Astrocyte (in vitro differentiated cells and primary cell): ENCODE measurements around the gene BSCL2. TPM values are rescaled to one million over a fixed set of nuclear protein-coding genes. Genes with fewer than 3 reads are reported as not detected.

Experiments used
- DNase-seq: peaks from one replicate; pipeline ENCODE4 v3.0.0-alpha.2; 2010; ENCODE audit warnings: low read depth
- FAIRE-seq: peaks from 2 replicates; lab custom pipeline; 2011; peaks lifted over from hg19 to GRCh38; lab: Jason Lieb, UNC
- H2AFZ ChIP-seq: 2 replicates; pipeline ENCODE4 v1.6.0; 2012; ENCODE audit warnings: low read depth, low read length, inconsistent platforms
- H3K27ac ChIP-seq: 2 replicates; pipeline ENCODE4 v1.5.1; 2011; ENCODE audit warnings: low read depth, low read length, inconsistent platforms
- H3K27me3 ChIP-seq: 2 replicates; pipeline ENCODE4 v1.6.0; 2011; ENCODE audit warnings: low read length, inconsistent platforms; ENCODE audit not compliant: insufficient read depth
- H3K36me3 ChIP-seq: 2 replicates; pipeline ENCODE4 v1.5.1; 2011; ENCODE audit warnings: low read length, inconsistent platforms; ENCODE audit not compliant: insufficient read depth
- H3K4me1 ChIP-seq: 2 replicates; pipeline ENCODE4 v1.5.1; 2011; ENCODE audit warnings: low read length, inconsistent platforms; ENCODE audit not compliant: insufficient read depth
- H3K4me2 ChIP-seq: 2 replicates; pipeline ENCODE4 v1.6.0; 2012; ENCODE audit warnings: low read length, inconsistent platforms
- H3K4me3 ChIP-seq: 2 replicates; pipeline ENCODE4 v1.5.1; 2011; ENCODE audit warnings: low read depth, mild to moderate bottlenecking, low read length, inconsistent platforms; ENCODE audit not compliant: insufficient read depth
- H3K79me2 ChIP-seq: 2 replicates; pipeline ENCODE4 v1.6.0; 2012; ENCODE audit warnings: mild to moderate bottlenecking, low read length, inconsistent platforms; ENCODE audit not compliant: insufficient read depth
- H3K9ac ChIP-seq: 2 replicates; pipeline ENCODE4 v1.6.0; 2012; ENCODE audit warnings: mild to moderate bottlenecking, low read length, inconsistent platforms
- H3K9me3 ChIP-seq: 2 replicates; pipeline ENCODE4 v1.5.1; 2012; ENCODE audit warnings: low read depth, mild to moderate bottlenecking, low read length, inconsistent platforms; ENCODE audit not compliant: insufficient read depth
- H4K20me1 ChIP-seq: 2 replicates; pipeline ENCODE4 v1.6.0; 2012; ENCODE audit warnings: low read length, inconsistent platforms; ENCODE audit not compliant: insufficient read depth
- H3K27ac Mint-ChIP-seq: one replicate; pipeline ENCODE4 v1.8.0; 2021; ENCODE audit warnings: mild to moderate bottlenecking, mixed read lengths; ENCODE audit not compliant: unreplicated experiment
- H3K27me3 Mint-ChIP-seq: one replicate; pipeline ENCODE4 v1.8.0; 2021; ENCODE audit warnings: low read depth, mixed read lengths; ENCODE audit not compliant: unreplicated experiment
- H3K36me3 Mint-ChIP-seq: one replicate; pipeline ENCODE4 v1.8.0; 2021; ENCODE audit warnings: low read depth, mixed read lengths; ENCODE audit not compliant: unreplicated experiment
- H3K4me1 Mint-ChIP-seq: one replicate; pipeline ENCODE4 v1.8.0; 2021; ENCODE audit warnings: low read depth, mixed read lengths; ENCODE audit not compliant: unreplicated experiment
- H3K4me3 Mint-ChIP-seq: one replicate; pipeline ENCODE4 v1.8.0; 2021; ENCODE audit warnings: mild to moderate bottlenecking, moderate library complexity, mixed read lengths; ENCODE audit not compliant: unreplicated experiment
- H3K9me3 Mint-ChIP-seq: one replicate; pipeline ENCODE4 v1.8.0; 2021; ENCODE audit warnings: mild to moderate bottlenecking, mixed read lengths; ENCODE audit not compliant: unreplicated experiment
- EZH2 ChIP-seq: IDR thresholded peaks from 2 replicates; pipeline ENCODE4 v1.6.1; 2012; ENCODE audit warnings: mild to moderate bottlenecking, low read length, inconsistent platforms; ENCODE audit not compliant: insufficient read depth
- total RNA-seq: library from RNA; stranded (reverse); gene quantifications from 2 replicates; pipeline ENCODE4 v1.2.1, GENCODE V29; 2021
- TF ChIP-seq, protein P1 (sequence below): IDR thresholded peaks from 2 replicates; pipeline ENCODE4 v1.5.1; 2011; ENCODE audit warnings: low read depth, mild to moderate bottlenecking, inconsistent platforms, low read length, moderate library complexity; ENCODE audit not compliant: insufficient read depth

BSCL2 gene
- total RNA-seq, 1 donor from 2014 or later: 51.1 TPM

DNA sequence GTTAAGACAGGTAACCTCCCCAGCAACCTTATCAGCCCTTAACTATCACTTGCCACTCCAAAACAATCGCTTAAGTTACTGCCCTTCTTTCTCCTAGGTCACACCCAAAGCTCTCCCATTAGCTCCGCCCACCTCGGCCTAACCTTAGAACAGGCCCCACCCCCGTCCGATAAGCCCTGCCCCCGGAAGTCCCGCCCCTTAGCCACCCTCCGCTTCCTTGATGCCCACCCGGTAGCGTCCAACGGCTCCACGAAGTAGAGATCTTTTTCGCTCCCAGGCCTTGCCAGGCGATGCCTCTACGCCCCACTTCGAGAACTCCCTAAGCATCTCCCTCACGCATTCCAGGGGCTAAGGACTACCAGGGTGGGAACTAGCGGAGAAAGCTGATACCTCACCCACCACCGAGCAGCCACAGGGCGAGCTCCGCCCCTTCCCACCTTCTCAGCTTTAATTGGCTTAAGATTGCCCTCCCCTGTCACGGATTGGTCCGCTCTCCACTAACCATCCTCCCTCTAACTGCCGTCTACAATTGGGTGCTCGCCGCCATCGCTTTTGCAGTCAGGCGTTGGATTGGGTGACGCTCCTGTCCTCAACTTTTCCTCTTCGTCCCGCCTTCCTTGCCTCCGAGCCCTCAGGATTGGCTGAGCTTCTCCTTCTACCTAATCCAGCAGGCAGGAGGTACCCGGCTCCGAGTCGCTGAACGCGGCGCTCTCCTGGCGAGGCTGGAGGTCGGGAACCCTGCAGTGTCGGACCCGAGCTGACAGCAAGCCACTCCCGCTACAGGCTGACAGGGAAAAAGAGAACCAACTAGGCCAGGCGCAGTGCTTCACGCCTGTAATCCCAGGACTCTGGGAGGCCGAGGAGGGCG, 46.7 kb upstream of the BSCL2 start, which contains the start of gene ZBTB3:
Gene ZBTB3 (minus strand): TSS at position 425 of the 868 bp plus-strand sequence. CDS start 496 bp downstream, outside the sequence.
- peak within 1 kb of the TSS; percentile 92 for H3K27ac Mint-ChIP-seq
- H3K36me3 Mint-ChIP-seq: peaks cover 2% of the 10 kb centered on the region
- Histone ChIP-seq H3K9me3 (no peaks in the 10 kb centered on the region), H3K4me2 (peak within 1 kb of the TSS; percentile 81), H2AFZ (peak within 1 kb of the TSS; percentile 96), H3K4me1 (peaks cover 4% of the 10 kb centered on the region), H3K9ac (peak within 1 kb of the TSS; percentile 93), H3K36me3 (no peaks in the 10 kb centered on the region), H3K4me3 (peak within 1 kb of the TSS; percentile 85), H3K79me2 (peaks cover 19% of the 10 kb centered on the region), H3K27ac (peak within 1 kb of the TSS; percentile 91), H4K20me1 (no peaks in the 10 kb centered on the region), H3K27me3 (no peaks in the 10 kb centered on the region)
- DNase-seq (peak; percentile 98), FAIRE-seq (no peak)
- no peak for TF ChIP-seq EZH2
- TF ChIP-seq, protein P1, sequence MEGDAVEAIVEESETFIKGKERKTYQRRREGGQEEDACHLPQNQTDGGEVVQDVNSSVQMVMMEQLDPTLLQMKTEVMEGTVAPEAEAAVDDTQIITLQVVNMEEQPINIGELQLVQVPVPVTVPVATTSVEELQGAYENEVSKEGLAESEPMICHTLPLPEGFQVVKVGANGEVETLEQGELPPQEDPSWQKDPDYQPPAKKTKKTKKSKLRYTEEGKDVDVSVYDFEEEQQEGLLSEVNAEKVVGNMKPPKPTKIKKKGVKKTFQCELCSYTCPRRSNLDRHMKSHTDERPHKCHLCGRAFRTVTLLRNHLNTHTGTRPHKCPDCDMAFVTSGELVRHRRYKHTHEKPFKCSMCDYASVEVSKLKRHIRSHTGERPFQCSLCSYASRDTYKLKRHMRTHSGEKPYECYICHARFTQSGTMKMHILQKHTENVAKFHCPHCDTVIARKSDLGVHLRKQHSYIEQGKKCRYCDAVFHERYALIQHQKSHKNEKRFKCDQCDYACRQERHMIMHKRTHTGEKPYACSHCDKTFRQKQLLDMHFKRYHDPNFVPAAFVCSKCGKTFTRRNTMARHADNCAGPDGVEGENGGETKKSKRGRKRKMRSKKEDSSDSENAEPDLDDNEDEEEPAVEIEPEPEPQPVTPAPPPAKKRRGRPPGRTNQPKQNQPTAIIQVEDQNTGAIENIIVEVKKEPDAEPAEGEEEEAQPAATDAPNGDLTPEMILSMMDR: no peak
- H3K4me3 Mint-ChIP-seq: peak within 1 kb of the TSS; percentile 97
- H3K27me3 Mint-ChIP-seq: no peaks in the 10 kb centered on the region
- H3K4me1 Mint-ChIP-seq: peaks cover 5% of the 10 kb centered on the region
- H3K9me3 Mint-ChIP-seq: no peaks in the 10 kb centered on the region

DNA sequence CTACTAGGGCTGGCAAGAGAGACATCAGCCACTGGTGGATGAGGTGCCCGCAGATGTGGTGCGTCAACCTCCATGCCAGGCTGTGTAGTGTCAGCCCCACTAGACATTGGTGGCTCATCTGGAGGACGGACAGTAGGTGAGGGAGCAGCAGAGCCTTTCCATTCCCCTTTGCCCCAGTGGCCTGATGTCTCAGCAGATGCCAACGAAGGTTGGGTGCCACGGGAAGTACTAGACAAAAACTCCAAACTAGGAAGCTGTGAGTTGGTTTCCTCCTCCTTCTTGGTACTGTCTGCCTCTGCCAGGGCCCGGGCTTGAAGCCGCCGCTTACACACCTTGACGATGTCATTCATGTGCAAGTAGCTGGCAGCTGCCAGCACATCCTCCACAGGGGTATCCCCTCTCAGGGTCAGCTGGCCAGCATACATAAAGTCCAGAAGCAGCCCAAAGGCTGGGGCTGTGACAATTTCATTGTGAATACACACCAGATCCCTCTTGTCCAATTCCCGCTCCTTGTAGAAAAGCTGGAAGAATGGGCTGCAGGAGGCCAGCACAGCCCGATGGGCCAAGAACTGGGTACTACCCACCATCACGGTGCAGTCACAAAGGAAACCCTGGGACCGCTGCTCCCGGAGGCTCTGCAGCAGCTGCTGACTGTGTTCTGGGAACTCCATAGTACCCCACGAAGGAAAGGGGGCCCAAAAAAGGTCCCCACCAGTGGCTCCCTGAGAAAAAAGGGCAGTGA, 45.9 kb upstream of the BSCL2 start:
- FAIRE-seq: no peak
- Histone ChIP-seq H3K4me2 (peak overlapping the region; percentile 81), H3K27ac (peak overlapping the region; percentile 91), H2AFZ (peak overlapping the region; percentile 58), H3K27me3 (no peaks in the 10 kb centered on the region), H3K9ac (peak overlapping the region; percentile 93), H4K20me1 (no peaks in the 10 kb centered on the region), H3K36me3 (no peaks in the 10 kb centered on the region), H3K4me1 (peaks cover 4% of the 10 kb centered on the region), H3K4me3 (peak overlapping the region; percentile 85), H3K9me3 (no peaks in the 10 kb centered on the region), H3K79me2 (peaks cover 19% of the 10 kb centered on the region)
- peak overlapping the region; percentile 92 for H3K27ac Mint-ChIP-seq
- peaks cover 9% of the 10 kb centered on the region for H3K4me1 Mint-ChIP-seq
- no peaks in the 10 kb centered on the region for H3K9me3 Mint-ChIP-seq
- DNase-seq: no peak
- no peak for TF ChIP-seq EZH2
- TF ChIP-seq, protein P1: no peak
- H3K4me3 Mint-ChIP-seq: peak overlapping the region; percentile 97
- peaks cover 2% of the 10 kb centered on the region for H3K36me3 Mint-ChIP-seq
- H3K27me3 Mint-ChIP-seq: no peaks in the 10 kb centered on the region
